Epithelial cell of proximal tubule (primary cell): ENCODE measurements around the gene HIBCH. TPM values are rescaled to one million over a fixed set of nuclear protein-coding genes. Genes with fewer than 3 reads are reported as not detected.
"Not testable (repeated sequence)": the region's sequence is repeated elsewhere in the genome, so short reads cannot be mapped to it uniquely, and the experiment has no call there.

Source experiments
- DNase-seq: peaks from one replicate; pipeline ENCODE4 v3.0.0-alpha.2; 2011; ENCODE audit warnings: low read depth
- H3K4me3 ChIP-seq: 2 replicates; pipeline ENCODE4 v1.5.1; 2011; ENCODE audit warnings: low read depth, mild to moderate bottlenecking, low read length
- total RNA-seq: library from RNA; depleted of rRNA; stranded (reverse); fragments of >200 nt; gene quantifications from 2 replicates; pipeline ENCODE4 v1.2.3, GENCODE V29; 2015
- TF ChIP-seq, protein P1 (sequence below): conservative IDR thresholded peaks from 2 replicates; pipeline ENCODE4 v1.5.1; 2012; ENCODE audit warnings: low read depth, mild to moderate bottlenecking, low read length

HIBCH gene
- total RNA-seq, 1 donor from 2014 or later = 12.2 TPM

DNA sequence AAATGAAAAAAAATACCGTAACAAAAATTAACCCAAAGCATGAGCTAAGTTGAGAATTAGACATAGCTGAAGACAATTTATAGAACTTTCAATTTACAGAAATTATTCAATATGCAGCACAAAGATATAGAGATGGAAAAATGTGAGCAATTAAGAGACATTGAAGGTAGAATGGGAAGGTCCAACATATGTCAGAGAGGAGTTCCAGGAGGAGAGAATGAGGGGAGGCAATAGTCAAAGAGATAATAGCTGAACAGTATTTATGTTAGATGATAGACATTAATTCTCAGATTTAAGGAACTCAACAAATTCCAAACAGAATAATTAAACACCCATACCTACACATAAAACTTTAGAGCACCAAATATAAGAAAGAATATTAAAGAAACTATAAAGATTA is 154.1 kb downstream of the HIBCH start:
- TF ChIP-seq, protein P1, sequence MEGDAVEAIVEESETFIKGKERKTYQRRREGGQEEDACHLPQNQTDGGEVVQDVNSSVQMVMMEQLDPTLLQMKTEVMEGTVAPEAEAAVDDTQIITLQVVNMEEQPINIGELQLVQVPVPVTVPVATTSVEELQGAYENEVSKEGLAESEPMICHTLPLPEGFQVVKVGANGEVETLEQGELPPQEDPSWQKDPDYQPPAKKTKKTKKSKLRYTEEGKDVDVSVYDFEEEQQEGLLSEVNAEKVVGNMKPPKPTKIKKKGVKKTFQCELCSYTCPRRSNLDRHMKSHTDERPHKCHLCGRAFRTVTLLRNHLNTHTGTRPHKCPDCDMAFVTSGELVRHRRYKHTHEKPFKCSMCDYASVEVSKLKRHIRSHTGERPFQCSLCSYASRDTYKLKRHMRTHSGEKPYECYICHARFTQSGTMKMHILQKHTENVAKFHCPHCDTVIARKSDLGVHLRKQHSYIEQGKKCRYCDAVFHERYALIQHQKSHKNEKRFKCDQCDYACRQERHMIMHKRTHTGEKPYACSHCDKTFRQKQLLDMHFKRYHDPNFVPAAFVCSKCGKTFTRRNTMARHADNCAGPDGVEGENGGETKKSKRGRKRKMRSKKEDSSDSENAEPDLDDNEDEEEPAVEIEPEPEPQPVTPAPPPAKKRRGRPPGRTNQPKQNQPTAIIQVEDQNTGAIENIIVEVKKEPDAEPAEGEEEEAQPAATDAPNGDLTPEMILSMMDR = no peak
- H3K4me3 ChIP-seq = no peak overlapping the region
- DNase-seq = no peak

DNA sequence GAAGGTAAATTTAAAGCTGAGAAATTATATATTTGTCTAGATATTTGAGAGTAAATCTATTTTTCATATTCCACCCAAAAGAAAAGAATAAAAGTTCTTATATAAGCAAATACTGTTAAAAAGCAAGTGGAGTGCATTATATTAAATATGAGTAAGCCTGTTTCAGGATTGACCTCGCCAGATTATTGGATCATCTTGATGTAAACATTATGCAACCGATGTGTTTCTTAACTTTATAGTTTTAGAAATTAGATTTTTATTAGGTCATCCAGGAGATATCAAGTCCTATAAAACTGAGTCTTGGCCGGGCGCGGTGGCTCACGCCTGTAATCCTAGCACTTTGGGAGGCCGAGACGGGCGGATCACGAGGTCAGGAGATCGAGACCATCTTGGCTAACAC is 156.8 kb downstream of the HIBCH start:
- TF ChIP-seq, protein P1 = no peak
- H3K4me3 ChIP-seq = no peak overlapping the region
- DNase-seq = no peak

DNA sequence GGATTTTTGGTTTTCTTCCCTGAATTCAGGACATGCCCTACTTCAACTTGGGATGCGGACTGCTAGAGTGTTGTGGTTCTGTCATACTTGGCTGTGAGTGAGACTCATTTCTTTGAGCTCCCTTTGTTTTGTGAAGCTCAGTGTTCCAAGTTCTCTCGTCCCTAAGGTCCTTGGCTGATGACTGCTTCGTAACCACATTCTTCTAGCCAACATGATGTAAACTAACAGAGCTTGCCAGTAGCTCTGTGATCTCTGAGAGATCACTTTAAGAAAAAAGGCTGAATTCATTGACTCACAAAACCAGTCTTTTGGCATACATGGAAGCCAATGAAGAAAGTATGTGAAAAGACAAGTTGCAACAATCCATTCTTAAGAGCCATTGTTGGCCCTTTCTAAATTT is 160.2 kb downstream of the HIBCH start:
- DNase-seq = no peak
- H3K4me3 ChIP-seq = no peak overlapping the region
- TF ChIP-seq, protein P1 = no peak

DNA sequence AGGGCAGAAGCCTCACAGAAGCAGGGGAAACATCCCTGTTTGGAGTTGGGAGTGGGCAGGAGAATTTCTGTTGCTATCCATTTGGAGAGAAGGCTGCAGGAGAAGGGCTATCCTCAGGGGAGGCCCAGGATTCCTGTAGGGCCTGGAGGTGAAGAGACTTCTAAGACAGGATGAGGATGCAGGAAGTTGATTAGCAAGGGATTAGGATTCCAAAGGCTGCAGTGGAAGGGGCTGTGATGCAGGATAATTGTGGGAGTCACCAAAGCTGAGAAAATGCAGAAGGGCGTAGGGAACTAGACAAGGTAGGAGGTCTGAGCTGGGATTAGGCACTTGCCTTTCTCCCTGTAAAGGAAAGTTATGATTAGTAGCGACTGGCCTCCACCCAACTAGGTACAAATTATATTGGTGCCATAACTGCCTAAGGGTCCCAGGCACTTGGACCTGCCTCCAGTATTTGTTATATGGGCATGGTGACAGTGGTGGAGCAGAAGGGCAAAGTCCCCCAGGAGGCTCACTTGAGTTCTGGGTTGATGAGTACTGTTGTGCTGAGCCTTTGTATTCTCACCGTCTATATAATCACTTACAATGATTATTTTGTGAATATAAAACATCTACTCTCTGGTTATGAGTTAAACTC is 160.7 kb downstream of the HIBCH start:
- H3K4me3 ChIP-seq = no peak overlapping the region
- TF ChIP-seq, protein P1 = no peak
- DNase-seq = no peak

DNA sequence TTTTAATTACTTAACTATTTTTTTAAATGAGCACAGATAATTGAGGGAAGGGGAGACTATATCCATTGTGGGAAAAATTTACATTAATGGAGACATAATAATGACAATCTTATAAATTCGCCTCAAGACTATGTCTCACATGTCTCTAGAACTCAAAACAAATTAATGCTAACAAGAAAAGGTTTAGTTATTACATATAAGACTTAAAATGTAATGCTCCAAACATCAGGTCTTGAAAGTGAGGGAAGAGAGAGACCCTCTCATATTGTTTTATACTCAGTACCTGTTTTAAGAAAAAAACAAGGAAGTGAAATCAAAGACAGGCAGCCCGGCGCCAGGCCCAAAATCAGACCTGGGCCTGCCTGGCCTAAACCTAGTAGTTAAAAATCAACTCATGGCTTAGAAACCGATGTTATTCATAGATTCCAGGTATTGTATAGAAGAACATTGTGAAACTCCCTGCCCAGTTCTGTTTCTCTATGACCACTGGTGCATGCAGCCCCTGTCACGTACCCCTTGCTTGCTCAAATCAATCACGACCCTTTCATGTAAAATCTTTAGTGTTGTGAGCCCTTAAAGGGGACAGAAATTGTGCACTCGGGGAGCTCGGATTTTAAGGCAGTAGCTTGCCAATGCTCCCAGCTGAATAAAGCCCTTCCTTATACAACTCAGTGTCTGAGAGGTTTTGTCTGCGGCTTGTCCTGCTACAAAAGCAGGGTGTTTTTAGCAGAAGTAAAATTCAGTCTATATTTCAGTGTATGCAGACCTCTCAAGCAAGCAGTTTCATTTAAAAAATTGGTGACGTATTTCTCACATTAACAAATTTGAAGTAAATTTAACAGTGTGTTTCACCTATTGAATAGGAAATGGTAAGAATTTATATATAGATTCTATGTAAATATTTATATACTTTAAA is 161.8 kb downstream of the HIBCH start:
- not testable (repeated sequence) for H3K4me3 ChIP-seq, DNase-seq

DNA sequence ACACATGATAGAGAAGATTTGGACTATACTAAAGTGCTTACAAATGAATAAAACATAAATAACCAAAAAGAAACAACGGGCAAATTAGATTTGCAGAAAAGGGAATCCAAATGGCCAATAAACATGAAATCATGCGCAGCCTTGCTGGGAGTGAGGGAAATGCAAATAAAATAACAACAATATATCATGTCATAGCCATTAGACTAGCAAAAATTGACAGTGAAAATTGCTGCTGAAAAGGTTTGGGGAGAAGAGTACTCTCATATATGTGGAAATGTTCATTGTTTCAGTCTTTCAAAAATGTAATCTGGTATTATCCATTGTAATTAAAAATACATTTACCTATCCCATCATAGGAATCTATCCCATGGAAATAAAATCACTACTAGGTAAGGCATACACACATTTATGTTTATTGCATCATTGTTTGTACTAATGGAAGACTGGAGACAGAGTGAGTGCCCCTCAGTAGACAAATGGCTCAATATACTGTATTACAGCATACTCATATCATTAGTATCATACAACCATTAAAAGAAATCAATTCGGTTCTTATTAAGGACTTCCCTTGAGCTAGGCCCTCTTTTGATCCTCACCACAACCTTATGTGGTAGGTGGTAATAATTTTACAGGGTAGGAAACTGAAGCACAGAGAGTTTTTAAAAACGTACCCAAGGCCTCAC is 163.0 kb downstream of the HIBCH start:
- no peak overlapping the region for H3K4me3 ChIP-seq
- TF ChIP-seq, protein P1 = no peak
- DNase-seq = no peak

Other genes starting within 250 kb of the HIBCH start
- 6.5 and 8.7 TPM in 2 replicates for gene INPP1, start 23.8 kb upstream of the HIBCH start, total RNA-seq
- 18.2 and 54.3 TPM in 2 replicates for gene MFSD6, start 88.5 kb upstream of the HIBCH start, total RNA-seq
- gene NEMP2, start 214.9 kb upstream of the HIBCH start, total RNA-seq = 5.1 and 15.0 TPM in 2 replicates